ENCODE measurements around the gene SNX19.
A peak's percentile ranks its signal among the peaks of the same experiment; 100 is the strongest.

DNA sequence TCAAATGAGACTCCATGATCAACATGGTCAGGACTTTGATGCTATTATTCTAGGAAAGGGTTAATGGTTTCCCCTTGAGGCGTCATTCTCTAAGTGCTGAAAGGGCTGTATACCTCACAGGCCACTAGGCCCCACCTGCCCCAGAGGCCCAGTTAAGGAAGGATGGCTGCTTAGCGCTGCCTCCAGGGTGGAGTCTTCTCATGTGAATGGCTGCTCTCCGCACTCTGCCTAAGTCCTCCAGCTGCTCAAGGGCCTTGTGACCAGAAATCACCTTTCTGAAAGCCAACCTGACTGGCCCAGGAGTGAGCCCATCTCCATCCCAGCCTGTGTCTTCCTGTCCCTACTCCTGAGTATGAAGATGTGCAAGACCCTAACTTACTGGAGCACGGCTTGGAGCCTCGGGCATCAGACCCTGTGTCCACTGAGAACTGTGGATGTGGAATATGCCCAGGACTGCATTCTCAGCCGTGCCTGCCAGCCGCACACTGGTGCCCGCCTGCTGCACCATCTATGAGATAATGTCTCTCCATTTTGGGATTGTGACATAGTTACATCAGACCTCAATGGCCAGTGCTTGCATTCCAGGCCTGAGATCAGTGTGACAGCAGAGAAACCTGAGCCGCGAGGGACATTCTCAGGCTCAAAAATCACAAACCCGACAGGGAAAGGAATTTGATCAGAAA is 51.0 kb downstream of the SNX19 start:
- TF ChIP-seq CTCF (IDR thresholded peaks at IDR 0.05 in 4 of 5, conservative IDR thresholded peaks at IDR 0.05 in 1 of 5) (peak in 1 of 5 experiments; percentile 11), POLR2A (IDR thresholded peaks at IDR 0.05) (no peak)

Measured in gastrocnemius medialis (tissue), 4 donors.